Activated gamma-delta T cell treated with anti-CD3 and anti-CD28 coated beads, Interleukin-2, amount 50 U/mL, for 16 hours (primary cell): ENCODE data around the gene SH3BP2.

ENCODE experiments used
- DNase-seq: peaks from one replicate; pipeline ENCODE4 v3.0.0-alpha.2; 2020; ENCODE audit warnings: low read depth

The SH3BP2 gene

GRCh38 chr4:2878346-2878745 lies 85.5 kb downstream of the SH3BP2 start:
- DNase-seq, result no peak

- DNase-seq, result no peak
Measured at GRCh38 chr4:2879026-2879425, 86.1 kb downstream of the SH3BP2 start.

GRCh38 chr4:2881431-2881830 lies 88.5 kb downstream of the SH3BP2 start:
- no peak for DNase-seq

- no peak for DNase-seq
Measured at GRCh38 chr4:2882341-2882740, 89.5 kb downstream of the SH3BP2 start.

- no peak for DNase-seq
Measured at GRCh38 chr4:2886161-2886560, 93.3 kb downstream of the SH3BP2 start.

- DNase-seq, result no peak
Measured at GRCh38 chr4:2886622-2887021, 93.7 kb downstream of the SH3BP2 start.

GRCh38 chr4:2887343-2887742 lies 94.5 kb downstream of the SH3BP2 start:
- no peak for DNase-seq

GRCh38 chr4:2888886-2889285 lies 96.0 kb downstream of the SH3BP2 start:
- DNase-seq, result no peak
